Measurements from ENCODE around the gene DOCK8.
"Not testable (repeated sequence)": the region's sequence is repeated elsewhere in the genome, so short reads cannot be mapped to it uniquely, and the experiment has no call there.

DOCK8 gene

DNA sequence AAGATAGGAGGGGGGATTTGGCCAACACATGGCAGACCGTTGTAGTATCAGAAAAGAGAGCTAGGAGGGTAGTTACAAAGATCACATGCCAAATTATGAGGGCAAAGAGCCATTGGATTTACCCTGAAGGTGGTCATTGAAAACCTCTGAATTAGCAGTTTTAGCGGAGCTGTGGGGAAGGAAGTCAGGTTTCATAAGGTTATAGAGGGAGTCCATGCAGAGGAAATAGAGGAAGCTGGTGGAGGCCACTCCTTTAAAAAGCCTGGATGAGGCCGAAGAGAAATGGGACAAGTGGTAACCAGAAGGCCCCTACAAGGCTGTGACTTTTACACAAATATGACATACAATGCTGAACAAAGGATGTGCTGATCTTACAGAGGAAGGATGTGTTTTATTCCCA, 13.2 kb downstream of the DOCK8 start:
- DNase-seq = no peak

DNA sequence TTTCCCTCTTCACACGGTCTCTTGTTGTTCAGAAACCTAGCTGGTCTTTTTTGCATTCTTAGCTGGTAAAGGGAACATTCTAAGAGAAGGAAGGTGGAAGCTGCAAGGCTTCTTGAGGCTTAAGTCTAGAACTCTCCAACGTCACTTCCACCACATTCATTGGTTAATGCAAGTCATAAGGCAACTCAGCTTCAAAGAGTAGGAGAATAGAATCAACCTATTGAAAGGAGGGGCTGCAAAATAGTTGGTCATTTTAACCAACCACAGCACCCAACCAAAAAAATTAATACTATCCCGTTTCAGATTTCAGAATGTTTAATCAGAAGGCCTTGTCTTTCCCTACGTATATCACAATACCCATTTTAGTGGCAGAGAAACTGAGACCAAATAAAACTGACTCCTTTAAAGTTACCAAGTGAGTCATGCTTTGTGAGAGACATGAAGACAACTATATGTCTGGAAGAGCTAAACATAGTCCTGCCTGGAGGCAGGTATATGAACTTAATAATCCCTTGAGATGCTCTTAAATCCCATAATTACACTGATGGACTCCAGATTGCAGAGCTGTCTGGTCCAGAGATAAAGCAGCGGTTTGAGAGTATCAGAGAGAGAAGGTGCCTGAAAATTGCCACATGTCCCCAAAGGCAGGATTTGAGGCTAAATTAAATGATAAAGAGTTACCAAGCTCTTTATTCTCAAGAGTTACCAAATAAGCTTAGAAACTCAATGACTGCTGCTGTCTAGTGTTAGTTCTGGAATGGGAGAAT, 14.4 kb downstream of the DOCK8 start:
- no peak for DNase-seq

DNA sequence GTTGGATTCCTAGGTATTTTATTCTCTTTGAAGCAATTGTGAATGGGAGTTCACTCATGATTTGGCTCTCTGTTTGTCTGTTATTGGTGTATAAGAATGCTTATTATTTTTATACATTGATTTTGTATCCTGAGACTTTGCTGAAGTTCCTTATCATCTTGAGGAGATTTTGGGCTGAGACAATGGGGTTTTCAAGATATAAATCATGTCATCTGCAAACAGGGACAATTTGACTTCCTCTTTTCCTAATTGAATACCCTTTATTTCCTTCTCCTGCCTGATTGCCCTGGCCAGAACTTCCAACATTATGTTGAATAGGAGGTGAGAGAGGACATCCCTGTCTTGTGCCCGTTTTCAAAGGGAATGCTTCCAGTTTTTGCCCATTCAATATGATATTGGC, 17.0 kb downstream of the DOCK8 start:
- DNase-seq = not testable (repeated sequence)

DNA sequence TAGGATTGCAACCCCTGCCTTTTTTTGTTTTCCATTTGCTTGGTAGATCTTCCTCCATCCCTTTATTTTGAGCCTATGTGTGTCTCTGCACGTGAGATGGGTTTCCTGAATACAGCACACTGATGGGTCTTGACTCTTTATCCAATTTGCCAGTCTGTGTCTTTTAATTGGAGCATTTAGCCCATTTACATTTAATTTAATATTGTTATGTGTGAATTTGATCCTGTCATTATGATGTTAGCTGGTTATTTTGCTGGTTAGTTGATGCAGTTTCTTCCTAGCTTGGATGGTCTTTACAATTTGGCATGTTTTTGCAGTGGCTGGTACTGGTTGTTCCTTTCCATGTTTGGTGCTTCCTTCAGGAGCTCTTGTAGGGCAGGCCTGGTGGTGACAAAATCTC, 19.0 kb downstream of the DOCK8 start:
- DNase-seq = not testable (repeated sequence)

DNA sequence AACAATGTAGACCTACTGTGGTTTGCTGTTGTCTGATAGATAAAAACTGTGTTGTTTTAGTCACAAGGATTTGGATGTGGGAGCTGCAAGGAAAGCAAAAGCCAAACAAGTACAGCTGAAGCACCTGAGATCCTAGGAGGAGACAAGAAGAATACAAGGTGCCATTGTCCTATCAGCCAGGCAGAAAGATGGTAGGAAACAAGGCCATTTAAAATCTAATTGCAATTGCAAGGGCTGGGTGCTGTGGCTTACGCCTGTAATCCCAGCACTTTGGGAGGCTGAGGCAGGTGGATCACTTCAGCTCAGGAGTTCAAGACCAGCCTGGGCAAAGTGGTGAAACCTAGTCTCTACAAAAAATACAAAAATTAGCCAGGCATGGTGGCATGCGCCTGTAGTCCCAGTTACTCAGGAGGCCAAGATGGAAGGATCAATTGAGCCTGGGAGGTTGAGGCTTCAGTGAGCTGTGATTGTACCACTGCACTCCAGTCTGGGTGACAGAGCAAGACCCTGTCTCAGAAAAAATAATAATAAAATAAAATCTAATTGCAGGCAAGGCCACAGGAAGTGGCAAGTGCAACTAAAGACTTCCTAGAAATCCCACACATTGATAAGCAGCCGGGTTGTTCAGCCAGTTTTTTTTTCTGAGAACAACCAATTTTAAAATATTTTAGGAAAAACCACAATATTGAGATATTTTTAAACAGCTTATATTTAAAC, 22.6 kb downstream of the DOCK8 start:
- DNase-seq = no peak

DNA sequence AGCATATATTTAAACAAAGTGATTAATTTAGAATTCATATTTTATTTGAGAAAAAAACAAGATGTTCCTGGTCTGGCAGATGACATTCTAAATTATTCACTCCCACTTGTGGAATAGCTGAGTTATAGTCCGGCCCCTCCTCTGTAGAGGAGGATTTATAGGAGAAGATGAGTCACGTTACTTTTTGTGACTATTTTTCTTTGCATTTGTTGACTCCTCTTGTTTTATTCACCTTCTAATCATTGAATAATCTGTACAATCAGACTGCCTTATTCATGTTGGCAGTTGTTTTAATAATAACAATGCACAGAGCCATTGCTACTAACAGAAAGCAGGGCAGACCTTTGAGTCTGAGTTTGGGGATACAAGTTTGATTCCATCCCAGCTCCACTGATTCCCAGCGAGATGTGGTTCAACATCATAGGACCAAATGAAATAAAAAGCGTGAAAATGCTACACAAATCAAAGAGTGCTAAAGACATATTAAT, 23.2 kb downstream of the DOCK8 start:
- DNase-seq = no peak

DNA sequence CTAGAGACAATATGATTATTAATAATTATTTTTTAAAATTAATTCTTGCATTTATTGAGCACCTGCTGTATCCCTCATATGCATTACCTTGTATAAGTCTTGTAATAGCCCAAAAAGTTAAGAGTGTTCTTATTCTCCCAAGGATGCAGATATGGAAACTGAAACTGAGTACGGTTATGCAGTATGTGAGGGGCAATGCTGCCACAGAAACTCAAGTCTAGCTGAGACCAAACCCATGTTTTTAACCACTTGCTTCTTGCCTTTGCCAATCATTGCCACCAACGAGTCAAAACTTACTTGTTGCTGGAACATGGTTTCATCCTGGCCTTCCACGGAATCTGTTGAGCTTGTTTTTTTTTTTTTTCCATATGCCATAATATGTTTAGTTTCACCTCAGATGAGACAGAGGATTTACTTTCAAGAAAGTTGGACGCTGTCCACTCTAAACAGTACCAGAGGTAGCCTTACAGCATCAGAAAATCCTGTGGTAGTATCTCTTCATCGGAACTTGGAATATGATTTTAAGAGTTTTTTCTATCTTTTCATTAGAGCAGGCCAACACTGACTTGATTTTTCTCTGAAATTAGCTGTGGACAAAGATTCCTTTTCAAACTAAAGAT, 27.9 kb downstream of the DOCK8 start:
- DNase-seq = no peak

DNA sequence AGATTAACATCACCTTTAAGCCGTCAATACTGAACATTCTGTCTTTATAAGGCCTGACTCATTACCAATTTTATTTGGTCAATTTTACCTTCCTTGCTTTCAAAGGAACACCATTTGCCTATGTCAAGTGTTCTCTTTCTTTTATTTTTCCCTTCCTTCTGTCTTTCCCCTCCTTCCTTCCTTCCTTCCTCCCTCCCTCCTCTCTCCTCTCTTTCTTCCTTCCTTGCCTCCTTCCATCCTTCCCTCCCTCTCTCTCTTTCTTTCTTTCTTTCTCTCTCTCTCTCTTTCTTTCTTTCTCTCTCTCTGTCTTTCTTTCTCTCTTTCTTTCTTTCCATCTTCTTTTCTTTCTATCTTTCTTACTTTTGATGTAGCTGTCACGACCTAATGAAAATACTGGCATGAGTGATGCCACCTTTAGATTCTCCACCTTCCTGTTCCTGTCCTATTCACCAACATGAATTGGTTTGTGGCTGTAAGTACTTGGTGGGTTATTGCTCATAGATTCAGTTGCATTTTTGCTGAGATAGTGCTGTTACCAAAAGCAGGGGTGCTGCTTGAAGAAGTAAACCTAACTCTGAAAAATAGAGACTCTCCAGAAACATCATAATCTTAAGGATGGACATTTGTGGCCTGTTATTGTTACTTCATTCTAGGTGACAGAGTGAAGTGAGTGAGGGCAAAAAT, 33.8 kb downstream of the DOCK8 start:
- DNase-seq = no peak

DNA sequence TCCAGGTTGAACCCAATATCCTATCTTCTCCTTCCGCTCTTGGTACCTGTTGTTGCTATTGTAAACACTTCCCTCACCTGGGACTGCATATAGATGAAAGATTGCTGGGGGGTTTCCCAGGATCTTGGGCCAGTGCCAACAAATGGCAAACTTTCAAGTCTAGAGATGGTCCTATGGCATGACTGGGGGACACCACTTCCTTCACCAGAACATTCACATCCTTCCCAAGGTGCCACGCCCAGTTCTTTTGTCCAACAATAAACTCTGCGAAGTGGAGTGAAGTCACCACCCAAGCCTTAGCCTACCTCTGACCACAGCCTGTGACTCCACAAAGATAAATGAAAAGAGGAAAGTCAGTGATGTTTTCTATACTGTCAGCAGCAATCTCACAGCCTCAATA, 34.4 kb downstream of the DOCK8 start:
- no peak for DNase-seq

DNA sequence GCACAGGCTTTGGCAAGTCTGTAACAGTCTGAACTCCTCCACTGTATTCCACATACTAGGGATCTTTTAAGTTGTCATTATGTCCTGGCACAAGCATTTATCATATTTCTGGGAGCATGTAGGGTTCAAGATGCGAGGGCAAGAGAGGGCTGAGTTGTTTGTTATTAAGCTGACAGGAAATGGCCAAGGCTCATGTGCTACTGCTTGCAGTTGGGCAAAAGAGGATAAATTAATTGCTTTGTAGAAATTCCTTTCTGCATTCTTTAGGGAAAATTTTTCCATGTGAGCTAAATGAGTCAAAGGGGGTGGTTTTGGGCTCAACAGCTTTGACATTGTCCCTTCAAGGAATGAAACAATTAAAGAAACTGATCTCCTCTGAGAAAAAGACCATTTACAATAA, 35.4 kb downstream of the DOCK8 start:
- DNase-seq = no peak

DNA sequence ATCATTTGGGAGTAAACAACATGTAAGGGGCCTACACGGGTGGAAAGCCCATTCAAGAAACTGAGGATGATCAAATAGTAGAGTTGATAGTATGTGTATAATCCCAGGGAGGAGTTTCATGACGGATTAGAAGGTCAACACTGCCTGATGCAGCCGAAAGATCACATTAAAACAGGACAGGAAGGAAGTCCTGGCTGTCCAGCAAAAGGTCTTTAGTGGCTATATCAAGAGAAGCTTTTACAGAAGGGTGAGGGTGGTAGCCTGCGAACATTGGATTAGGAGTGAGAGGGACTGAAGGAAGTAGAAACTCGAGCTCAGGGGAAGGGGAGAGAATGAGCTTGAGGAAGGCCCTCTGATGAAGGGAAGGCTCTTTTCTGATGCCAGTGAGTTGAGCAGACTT, 36.0 kb downstream of the DOCK8 start:
- DNase-seq = no peak

DNA sequence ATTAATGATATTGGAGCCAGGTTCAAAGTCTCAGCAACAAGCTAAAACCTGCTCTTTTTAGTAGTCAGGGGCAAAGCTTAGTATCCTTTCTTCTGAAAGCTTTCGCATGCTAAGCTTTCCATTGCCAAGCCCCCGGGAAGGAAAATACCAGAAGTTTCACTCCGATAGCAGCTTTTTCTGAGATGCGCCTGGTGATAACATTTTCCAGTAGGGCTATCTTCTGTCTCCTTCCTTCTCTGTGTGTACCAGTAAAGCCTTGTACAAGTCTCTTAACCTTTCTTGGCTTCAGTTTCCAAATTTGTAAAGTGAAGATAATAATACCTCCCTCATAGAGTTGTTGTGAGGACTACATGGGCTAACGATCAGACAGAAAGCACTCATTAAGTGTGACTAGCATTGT, 36.7 kb downstream of the DOCK8 start:
- no peak for DNase-seq

DNA sequence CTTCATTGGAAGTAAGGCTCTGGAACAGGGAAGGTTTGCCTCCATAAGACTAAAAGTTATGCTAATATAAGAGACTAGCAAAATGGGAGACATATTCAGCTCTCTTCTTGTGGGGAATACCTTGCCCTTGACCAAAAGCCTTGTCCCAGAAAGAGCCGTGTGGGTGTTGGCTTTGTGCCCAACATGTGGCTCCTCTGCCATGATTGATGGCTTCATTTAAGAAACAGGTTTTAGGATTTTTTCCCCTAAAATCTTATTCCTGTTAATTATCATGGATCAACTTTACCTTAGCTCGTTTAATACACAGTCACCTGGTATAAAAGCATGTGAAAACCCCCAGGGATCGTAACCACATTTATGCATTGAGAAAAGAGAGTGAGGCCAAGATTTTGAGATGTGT, 38.9 kb downstream of the DOCK8 start:
- no peak for DNase-seq

DNA sequence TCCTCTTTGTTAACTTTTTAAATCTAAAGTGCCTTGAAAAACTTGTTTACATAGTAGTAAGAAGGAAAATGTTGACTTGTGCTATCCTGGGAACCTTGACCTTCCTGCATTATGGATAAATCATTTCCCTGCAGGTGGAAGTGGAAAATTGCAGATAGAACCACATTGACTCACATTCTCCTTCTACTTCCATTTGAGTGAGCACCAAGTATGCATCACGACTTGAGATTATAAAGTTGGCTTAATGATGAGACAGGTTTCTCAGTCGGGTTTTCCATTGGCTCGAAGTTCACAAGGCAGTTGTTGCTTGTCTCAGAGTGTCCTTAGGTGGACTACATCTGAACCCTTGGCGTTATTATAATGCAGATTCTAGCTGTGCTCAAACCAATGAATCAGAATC, 39.9 kb downstream of the DOCK8 start:
- no peak for DNase-seq

DNA sequence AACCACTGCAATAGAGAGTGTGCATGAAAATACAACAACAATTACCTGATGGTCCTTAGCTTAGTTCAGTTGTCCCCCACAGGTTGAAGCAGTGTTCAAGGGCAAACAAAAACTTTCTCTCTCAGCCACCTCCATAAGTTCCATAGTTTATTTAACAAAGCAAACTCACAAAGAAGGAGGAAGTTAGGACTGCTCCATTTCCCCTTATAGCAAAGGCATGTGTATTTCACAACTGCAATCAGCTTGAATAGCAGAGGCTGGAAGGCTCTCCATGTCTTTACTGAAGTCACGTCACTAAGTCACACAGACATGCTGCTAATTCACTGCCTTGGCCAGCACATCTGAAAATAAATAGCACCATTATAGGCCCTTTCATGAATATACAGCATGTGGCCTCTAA, 43.3 kb downstream of the DOCK8 start:
- no peak for DNase-seq

DNA sequence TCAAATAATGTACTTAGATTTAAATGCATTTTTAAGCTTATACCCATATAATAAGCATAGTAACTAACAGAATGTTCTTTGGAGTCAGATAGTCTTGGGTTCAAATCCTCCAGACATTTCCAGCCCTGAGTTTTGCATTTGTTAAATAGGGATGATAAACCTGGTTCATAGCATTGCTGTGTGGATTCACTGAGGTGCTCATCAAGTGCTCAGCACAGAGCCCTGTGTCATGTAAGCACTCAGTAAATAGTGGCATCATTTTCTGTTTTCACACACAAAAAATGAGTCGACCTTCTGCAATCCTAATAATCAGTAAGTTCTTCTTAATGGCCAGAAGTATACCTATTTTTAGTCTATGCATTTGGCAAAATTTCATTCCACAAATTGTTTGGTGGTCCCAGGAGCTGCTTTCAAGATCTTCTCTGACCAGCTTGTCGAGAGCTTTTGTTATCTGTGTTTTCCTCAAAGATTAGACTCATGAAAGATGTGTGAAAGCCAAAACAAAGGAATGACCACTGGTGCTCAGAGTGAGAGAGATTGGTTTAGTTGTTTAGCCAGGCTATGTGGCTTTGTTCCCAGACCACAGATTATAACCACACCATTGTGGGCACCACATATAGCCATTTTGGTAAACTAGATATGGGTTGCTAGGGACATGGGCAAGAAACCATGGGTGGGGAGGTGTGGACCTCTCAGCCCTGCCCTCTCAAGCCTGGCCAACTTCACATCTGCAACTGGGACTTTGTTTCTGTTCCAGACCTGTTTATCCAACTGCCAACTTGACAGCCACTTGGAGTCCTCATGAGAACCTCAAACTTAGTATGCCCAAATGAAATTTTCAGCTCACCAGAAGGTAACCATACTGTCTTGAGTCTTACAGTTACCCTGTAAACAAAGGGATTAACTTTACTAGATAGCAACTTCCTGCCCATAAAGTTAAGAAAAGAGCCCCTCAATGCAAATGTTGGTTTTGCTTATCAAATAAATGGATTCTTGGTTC, 45.0 kb downstream of the DOCK8 start:
- no peak for DNase-seq

DNA sequence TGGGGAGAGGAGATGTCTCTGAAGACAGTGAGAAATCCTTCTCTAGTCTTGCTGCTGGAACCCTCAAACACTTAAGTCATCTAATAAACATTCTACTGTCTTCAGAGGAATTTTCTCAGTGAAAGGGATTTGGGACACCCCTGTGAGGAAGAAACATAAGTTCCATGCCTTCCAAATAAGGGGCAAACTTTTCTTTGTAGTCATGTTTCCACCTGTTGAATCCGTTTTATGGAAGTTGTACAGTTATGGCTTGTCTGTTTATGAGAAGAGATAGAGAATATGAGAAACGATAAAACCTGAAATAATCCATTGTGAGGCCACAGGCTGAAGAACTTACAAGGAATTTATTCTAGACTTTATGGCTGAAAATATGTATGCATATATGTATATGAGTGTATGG, 49.6 kb downstream of the DOCK8 start:
- no peak for DNase-seq

DNA sequence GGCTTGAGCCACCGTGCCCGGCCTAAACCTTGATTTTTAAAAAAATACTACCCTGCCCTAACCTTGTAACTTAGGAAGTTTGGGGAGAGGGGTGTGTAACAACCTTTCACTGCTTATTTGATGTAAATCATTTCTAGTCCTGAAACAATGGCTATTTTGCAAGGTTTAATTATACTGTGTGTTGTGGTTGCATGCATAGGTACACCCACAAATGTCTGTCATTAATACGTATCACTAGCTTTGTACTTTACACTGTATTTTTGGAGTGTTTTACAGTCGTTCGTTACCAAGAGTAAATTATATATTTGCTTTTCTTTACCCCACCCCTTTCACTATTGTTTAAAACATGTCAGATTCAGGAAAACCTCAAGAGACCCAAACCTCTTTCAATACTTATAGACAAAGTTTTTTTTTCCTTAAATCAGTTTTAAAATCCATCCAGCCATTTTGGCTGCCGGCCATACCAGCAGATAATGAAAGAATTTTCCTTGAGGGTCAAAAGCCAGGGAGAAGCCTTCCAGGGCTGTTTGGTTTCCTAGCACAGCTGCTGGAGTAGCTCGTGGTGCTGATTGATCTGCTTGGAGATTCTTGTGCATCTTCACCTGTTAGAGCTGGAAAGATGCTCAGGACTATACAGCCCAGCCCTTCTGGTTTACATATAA, 50.7 kb downstream of the DOCK8 start:
- no peak for DNase-seq

DNA sequence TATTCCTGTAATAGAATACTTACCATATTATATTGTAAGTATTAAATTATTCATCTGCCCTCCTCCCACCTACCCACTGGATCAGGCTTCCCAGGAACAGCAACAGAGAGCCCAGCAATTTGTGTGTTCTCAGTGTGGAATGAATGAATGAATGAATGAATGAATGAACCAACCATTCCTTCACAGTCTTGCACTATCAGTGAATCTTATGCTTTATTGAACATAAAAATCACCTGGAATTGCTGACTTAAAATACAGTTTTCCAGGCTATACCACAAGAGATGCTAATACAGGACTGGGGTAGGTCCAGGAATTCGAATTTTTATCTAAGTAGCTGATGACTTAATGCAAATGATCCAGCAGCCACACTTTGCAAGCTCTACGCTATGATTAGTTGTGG, 51.6 kb downstream of the DOCK8 start:
- DNase-seq = no peak

DNA sequence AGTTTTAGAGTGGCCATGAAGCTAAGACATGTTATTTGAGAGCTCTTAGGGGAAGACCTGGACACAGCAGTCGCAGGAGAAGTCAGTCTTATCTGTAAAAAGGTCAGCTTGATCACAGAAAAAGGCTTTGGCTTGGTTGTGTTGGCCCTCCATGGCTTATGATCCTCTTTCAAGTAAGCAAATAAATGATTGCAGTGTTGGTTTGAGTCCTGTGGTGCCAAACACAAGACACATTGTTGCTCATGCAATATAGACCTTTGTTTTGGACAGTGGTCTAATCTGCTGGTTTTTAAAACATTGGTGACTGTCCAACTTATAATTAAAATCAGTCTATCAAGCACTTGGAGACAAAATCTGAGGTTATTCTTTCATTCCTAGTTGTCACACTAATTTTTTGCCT, 54.0 kb downstream of the DOCK8 start:
- DNase-seq = no peak

DNA sequence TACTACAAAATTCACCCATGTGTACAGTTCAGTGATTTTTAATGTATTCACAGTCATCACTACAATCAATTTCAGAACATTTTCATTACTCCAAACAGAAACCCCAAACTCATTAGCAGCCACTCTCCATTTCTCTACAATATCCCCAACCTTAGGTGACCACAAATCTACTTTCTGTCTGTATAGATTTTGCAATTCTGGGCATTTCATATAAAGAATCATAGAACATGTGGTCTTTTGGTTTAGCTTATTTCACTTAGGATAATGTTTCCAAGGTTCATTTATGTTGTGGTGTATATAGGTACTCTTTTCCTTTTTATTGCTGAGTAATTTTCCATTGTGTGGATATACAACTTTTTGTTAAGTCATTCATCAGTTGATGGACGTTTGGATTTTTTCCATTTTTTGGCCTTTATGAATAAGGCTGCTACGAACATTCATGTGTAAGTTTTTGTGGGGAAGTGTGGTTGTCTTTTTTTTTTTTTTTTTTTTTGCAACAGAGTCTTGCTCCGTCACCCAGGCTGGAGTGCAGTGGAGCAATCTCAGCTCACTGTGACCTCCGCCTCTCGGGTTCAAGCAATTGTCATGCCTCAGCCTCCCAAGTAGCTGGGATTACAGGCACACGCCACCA, 54.5 kb downstream of the DOCK8 start:
- no peak for DNase-seq

Measured in femur (tissue), 1 donor.